Heart left ventricle (tissue), 16 donors: ENCODE measurements around the gene UPP2. TPM values are rescaled to one million over a fixed set of nuclear protein-coding genes. Genes with fewer than 3 reads are reported as not detected.

ENCODE experiments used
- ATAC-seq, 4 donors: fragments of 200-7000 bp; cut with Tn5 transposase; one replicate each; pipeline ENCODE4 v1.9.1; 2020 to 2022; ENCODE audit warnings: moderate library complexity in 4 of 4, mild to moderate bottlenecking in 3 of 4, moderate number of reproducible peaks in 1 of 4
- DNase-seq, 5 donors: peaks; one replicate each; pipeline ENCODE4 v3.0.0-alpha.2; 2020
- H3K27ac ChIP-seq, 12 donors: fragments of 200-600 bp; sonication (generic) in 4 of 12; one replicate each; pipeline versions ENCODE4 v1.5.0 to v1.8.0; 2016 to 2022; ENCODE audit warnings: mild to moderate bottlenecking in 2 of 12
- H3K27me3 ChIP-seq, 9 donors: fragments of 200-600 bp; sonication (generic) in 2 of 9; one replicate each; pipeline versions ENCODE4 v1.5.1 to v1.8.0; 2016 to 2022; ENCODE audit warnings: mild to moderate bottlenecking in 3 of 9
- H3K36me3 ChIP-seq, 9 donors: fragments of 200-600 bp; sonication (generic) in 2 of 9; one replicate each; pipeline versions ENCODE4 v1.5.0 to v1.8.0; 2018 to 2022; ENCODE audit warnings: mild to moderate bottlenecking in 2 of 9
- H3K4me1 ChIP-seq, 12 donors: fragments of 200-600 bp; sonication (generic) in 4 of 12; one replicate each; pipeline versions ENCODE4 v1.5.0 to v1.8.0; 2016 to 2022; ENCODE audit warnings: mild to moderate bottlenecking in 3 of 12
- H3K4me3 ChIP-seq, 12 donors: fragments of 200-600 bp; sonication (generic) in 4 of 12; one replicate each; pipeline versions ENCODE4 v1.5.0 to v1.8.0; 2017 to 2022; ENCODE audit warnings: mild to moderate bottlenecking in 9 of 12, moderate library complexity in 4 of 12
- H3K9me3 ChIP-seq, 12 donors: fragments of 200-600 bp; sonication (generic) in 4 of 12; one replicate each; pipeline versions ENCODE4 v1.5.0 to v1.8.0; 2016 to 2022; ENCODE audit warnings: mild to moderate bottlenecking in 1 of 12
- POLR2A ChIP-seq, 2 donors: fragments of 450-650 bp; IDR thresholded peaks; one replicate each; pipeline ENCODE4 v1.6.1; 2017; ENCODE audit warnings: antibody characterized with exemption in 2 of 2, mild to moderate bottlenecking in 2 of 2, moderate library complexity in 2 of 2
- WGBS, 4 donors: extraction: QIAGEN DNeasy Blood & Tissue Kit in 2 of 4; methylation state at CpG; one replicate each; pipeline versions ENCODE4 v1.1.5 to v1.1.7; 2013 to 2018; 5-methylcytosine and 5-hydroxymethylcytosine counted together
- intact Hi-C, 10 donors: fragments of 100-400 bp; cut with DNase I; formaldehyde crosslinking; loops; one replicate each; pipeline versions ENCODE4 v1.11.1 to v1.14.2; 2022
- polyA plus RNA-seq, 2 donors: library from polyadenylated mRNA; stranded (reverse); fragments of 200-250 nt; gene quantifications; one replicate each; pipeline ENCODE4 v1.2.3, GENCODE V29; 2013
- total RNA-seq, 9 donors: library from RNA; depleted of rRNA in 2 of 9; stranded (reverse); fragments of >200 nt in 2 of 9; fragmentation: NEBNext Ultra II Directional in 3 of 9; extraction: Animal tissue kit (Norgen Biotek cat#: 25700) in 3 of 9; gene quantifications; one replicate each; pipeline versions ENCODE4 v1.1.0 to v1.2.4, GENCODE V29; 2016 to 2023
- TF ChIP-seq, protein P1 (sequence below), 12 donors: fragments of 200-600 bp; sonication (generic) in 4 of 12; IDR thresholded peaks; one replicate each; pipeline versions ENCODE4 v1.5.0 to v1.8.0; 2018 to 2022; ENCODE audit warnings: antibody characterized with exemption in 12 of 12, mild to moderate bottlenecking in 5 of 12
- donor health status: ischemic (EF 13 %, LVEDD 7.1; RV severe dilation, severe dysfunction).
- donor health status: healthy with polysubstance abuse.
- donor health status: DM: no; HTN: yes; CAD: no.
- donor health status: DM: no; HTN: no; CAD: no.
- donor health status: ischemic (EF 25% LVEDD 6.9; RV normal size, moderate dysfunction).
- donor health status: ischemic (EF 25% LVEDD 5.7; RV mildly dilated, moderate dysfunction).
- donor health status: healthy.
- donor health status: DM: yes; HTN: yes; CAD: no.
- donor health status: ischemic (EF 35%, LVEDD 5.7; RV mildly dilated, moderate dysfunction).
- donor health status: nonischemic (EF 11% LVEDD 7.7; RV severe dilation, severe dysfunction).
- donor health status: DM: yes; HTN: yes; CAD: no.
- donor health status: PGD.
- donor health status: ischemic (EF 29% LVEDD 5.4; RV normal size, mild dysfunction).
- donor health status: nonischemic (EF 23%, LVEDD 6.1; RV moderate dilation, normal function).

Gene UPP2
- total and polyA plus RNA-seq, 11 donors: not detected

DNA sequence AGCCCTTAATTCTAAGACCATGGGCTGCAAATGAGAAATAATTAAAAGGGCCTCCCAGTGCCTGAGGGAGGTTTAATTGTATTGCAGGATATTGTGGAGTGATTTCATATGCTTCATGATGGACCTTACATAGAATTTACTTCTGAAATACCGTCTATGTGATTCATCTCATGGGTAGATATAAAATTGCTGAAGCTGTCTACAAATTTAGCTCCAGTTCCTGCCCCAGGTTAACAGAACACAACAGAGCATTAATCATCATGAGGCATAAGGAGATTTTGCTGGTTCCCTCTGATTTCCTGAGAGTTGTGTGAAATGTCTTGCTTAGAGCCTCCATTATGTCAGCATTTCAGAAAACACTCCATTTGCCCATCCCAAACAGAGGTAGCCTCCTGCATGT, 770 bp downstream of the UPP2 start:
- intact Hi-C loops: no loop called here
- Histone ChIP-seq H3K27ac (no peak overlapping the region), H3K36me3 (no peaks in the 10 kb centered on the region), H3K9me3 (no peaks in the 10 kb centered on the region), H3K4me3 (no peak overlapping the region), H3K4me1 (no peaks in the 10 kb centered on the region), H3K27me3 (no peaks in the 10 kb centered on the region)
- ATAC-seq: no peak
- no peak for DNase-seq
- WGBS, 4 donors: 71 to 90% (median 84%) methylated on average over 1 of the region's 1 CpG
- no peak for TF ChIP-seq POLR2A (IDR thresholded peaks at IDR 0.05)
- TF ChIP-seq, protein P1, sequence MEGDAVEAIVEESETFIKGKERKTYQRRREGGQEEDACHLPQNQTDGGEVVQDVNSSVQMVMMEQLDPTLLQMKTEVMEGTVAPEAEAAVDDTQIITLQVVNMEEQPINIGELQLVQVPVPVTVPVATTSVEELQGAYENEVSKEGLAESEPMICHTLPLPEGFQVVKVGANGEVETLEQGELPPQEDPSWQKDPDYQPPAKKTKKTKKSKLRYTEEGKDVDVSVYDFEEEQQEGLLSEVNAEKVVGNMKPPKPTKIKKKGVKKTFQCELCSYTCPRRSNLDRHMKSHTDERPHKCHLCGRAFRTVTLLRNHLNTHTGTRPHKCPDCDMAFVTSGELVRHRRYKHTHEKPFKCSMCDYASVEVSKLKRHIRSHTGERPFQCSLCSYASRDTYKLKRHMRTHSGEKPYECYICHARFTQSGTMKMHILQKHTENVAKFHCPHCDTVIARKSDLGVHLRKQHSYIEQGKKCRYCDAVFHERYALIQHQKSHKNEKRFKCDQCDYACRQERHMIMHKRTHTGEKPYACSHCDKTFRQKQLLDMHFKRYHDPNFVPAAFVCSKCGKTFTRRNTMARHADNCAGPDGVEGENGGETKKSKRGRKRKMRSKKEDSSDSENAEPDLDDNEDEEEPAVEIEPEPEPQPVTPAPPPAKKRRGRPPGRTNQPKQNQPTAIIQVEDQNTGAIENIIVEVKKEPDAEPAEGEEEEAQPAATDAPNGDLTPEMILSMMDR (IDR thresholded peaks at IDR 0.05): no peak

DNA sequence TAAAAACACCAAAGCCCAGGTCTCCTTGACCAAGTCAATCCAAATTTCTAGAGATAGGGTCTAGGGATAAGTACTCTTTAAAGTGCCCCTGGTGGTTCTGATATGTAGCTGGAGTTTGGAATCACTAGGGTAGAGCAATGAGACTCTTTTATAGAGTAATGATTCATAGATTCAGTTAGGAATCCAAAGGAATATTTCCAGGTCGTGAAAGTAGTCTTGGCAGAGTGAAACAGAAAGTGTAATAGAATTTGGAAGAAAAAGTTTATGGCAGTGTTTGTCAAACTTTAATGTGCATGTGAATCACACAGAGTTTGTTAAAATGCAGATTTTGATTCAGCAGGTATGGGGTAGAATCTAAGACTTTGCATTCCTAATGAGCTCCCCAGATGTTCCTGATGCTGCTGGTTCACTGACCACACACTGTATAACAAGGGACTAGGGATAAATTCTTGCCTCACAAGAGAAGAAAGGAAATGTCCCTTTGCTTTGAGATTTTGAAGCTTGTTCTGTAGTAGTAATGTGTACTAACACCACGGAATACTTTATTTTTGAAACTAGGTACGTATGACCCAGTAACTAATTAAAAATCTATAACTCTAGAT, 1.8 kb downstream of the UPP2 start:
- intact Hi-C loops: no loop called here
- ATAC-seq (no peak), DNase-seq (no peak)
- H3K27ac ChIP-seq: no peak overlapping the region
- no peaks in the 10 kb centered on the region for H3K27me3 ChIP-seq
- H3K9me3 ChIP-seq: no peaks in the 10 kb centered on the region
- TF ChIP-seq POLR2A (IDR thresholded peaks at IDR 0.05): no peak
- TF ChIP-seq, protein P1 (IDR thresholded peaks at IDR 0.05): no peak
- 62 to 73% (median 66%) methylated on average over 3 of the region's 3 CpGs for WGBS, 4 donors
- H3K4me3 ChIP-seq: no peak overlapping the region
- H3K4me1 ChIP-seq: no peaks in the 10 kb centered on the region
- no peaks in the 10 kb centered on the region for H3K36me3 ChIP-seq

DNA sequence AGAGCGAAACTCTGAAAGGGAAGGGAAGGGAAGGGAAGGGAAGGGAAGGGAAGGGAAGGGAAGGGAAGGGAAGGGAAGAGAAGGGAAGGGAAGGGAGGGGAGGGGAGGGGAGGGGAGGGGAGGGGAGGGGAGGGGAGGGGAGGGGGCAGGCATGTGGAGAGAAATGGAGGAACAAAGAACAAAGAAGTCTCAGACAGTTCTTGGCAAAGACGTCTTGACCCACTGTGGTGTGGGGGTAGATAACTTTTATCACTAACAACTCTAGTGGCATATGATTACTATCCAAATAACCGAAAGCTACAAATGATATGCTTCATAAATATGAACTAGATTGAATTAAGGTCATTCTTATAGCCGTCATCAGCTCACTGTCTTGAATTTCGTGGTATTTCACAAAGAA, 3.2 kb downstream of the UPP2 start:
- Histone ChIP-seq H3K4me1 (no peaks in the 10 kb centered on the region), H3K4me3 (no peak overlapping the region), H3K36me3 (no peaks in the 10 kb centered on the region), H3K27me3 (no peaks in the 10 kb centered on the region), H3K27ac (no peak overlapping the region), H3K9me3 (no peaks in the 10 kb centered on the region)
- WGBS, 4 donors: 75 to 81% (median 77%) methylated on average over 5 of the region's 5 CpGs
- no peak for TF ChIP-seq POLR2A (IDR thresholded peaks at IDR 0.05)
- TF ChIP-seq, protein P1 (IDR thresholded peaks at IDR 0.05): no peak
- DNase-seq (no peak), ATAC-seq (no peak)
- intact Hi-C loops: no loop called here

- no peaks in the 10 kb centered on the region for H3K27me3 ChIP-seq
- 85 to 91% (median 86%) methylated on average over 4 of the region's 4 CpGs for WGBS, 4 donors
Measured at GRCh38 chr2:158112992-158113391, 11.3 kb downstream of the UPP2 start.

More at GRCh38 chr2:158112992-158113391, 11.3 kb downstream of the UPP2 start:
- no peak for DNase-seq
- intact Hi-C loops: no loop called here
- Histone ChIP-seq H3K27ac (no peak overlapping the region), H3K36me3 (no peaks in the 10 kb centered on the region), H3K4me3 (no peak overlapping the region), H3K9me3 (peaks cover 0 to 3% (median 0%) of the 10 kb centered on the region in 12 donors), H3K4me1 (no peaks in the 10 kb centered on the region)
- TF ChIP-seq, protein P1 (IDR thresholded peaks at IDR 0.05): no peak
- no peak for TF ChIP-seq POLR2A (IDR thresholded peaks at IDR 0.05)
- no peak for ATAC-seq
